Panc1 (cell line): ENCODE data around the gene UGT1A9. TPM values are rescaled to one million over a fixed set of nuclear protein-coding genes. Genes with fewer than 3 reads are reported as not detected.

Experiments
- ATAC-seq: fragments of 200-7000 bp; cut with Tn5 transposase; 2 replicates; pipeline ENCODE4 v1.9.1; 2020; ENCODE audit warnings: mild to moderate bottlenecking, moderate library complexity
- BruUV-seq: library from RNA; stranded (reverse); fragments of 400-500 nt; replicated peaks from 2 replicates; lab custom pipeline; 2021; lab: Mats Ljungman, UMichigan
- CTCF ChIA-PET: fragments of 300-600 bp; sonication (Branson Sonifier 250); formaldehyde crosslinking; loops from one replicate; lab custom pipeline; 2022; ENCODE audit warnings: antibody characterized with exemption; lab: Charles Lee
- POLR2A ChIA-PET: fragments of 300-600 bp; sonication (Branson Sonifier 250); formaldehyde crosslinking; loops from one replicate; lab custom pipeline; 2022; ENCODE audit warnings: antibody characterized with exemption; lab: Charles Lee
- DNase-seq: peaks from one replicate; pipeline ENCODE4 v3.0.0-alpha.2; 2010; ENCODE audit warnings: low read depth, low spot score
- H3K27ac ChIP-seq: 2 replicates; pipeline ENCODE4 v1.5.1; 2011; ENCODE audit warnings: mild to moderate bottlenecking, low read length, inconsistent platforms
- H3K27me3 ChIP-seq: fragments of 200-500 bp; sonication (Bioruptor generic); 2 replicates; pipeline ENCODE4 v1.6.0; 2014; ENCODE audit warnings: low read length, inconsistent platforms; ENCODE audit not compliant: control insufficient read depth, insufficient read depth
- H3K36me3 ChIP-seq: fragments of 200-500 bp; sonication (Bioruptor generic); 2 replicates; pipeline ENCODE4 v1.5.1; 2014; ENCODE audit warnings: inconsistent platforms, mild to moderate bottlenecking, low read length, moderate library complexity; ENCODE audit not compliant: control insufficient read depth, insufficient read depth
- H3K4me1 ChIP-seq: 2 replicates; pipeline ENCODE4 v1.5.1; 2011; ENCODE audit warnings: inconsistent platforms, mild to moderate bottlenecking, low read length, moderate library complexity; ENCODE audit not compliant: control insufficient read depth, insufficient read depth
- H3K4me3 ChIP-seq, 2 experiments: 2 replicates each; pipeline ENCODE4 v1.5.1; 2011 to 2012; ENCODE audit warnings: low read depth in 2 of 2, low read length in 2 of 2, mild to moderate bottlenecking in 2 of 2, inconsistent platforms in 1 of 2, moderate library complexity in 1 of 2
- H3K9me3 ChIP-seq: fragments of 200-500 bp; sonication (Bioruptor generic); 2 replicates; pipeline ENCODE4 v1.5.1; 2014; ENCODE audit warnings: low read depth, mild to moderate bottlenecking, inconsistent platforms, low read length, moderate library complexity; ENCODE audit not compliant: control insufficient read depth, insufficient read depth
- CTCF ChIP-seq: fragments of 450-650 bp; IDR thresholded peaks from 2 replicates; pipeline ENCODE4 v1.5.1; 2017; ENCODE audit warnings: mild to moderate bottlenecking
- POLR2AphosphoS5 ChIP-seq: IDR thresholded peaks from 2 replicates; pipeline ENCODE4 v1.6.1; 2012; ENCODE audit warnings: mild to moderate bottlenecking, low read depth, low read length, moderate library complexity
- SIN3A ChIP-seq: IDR thresholded peaks from 2 replicates; pipeline ENCODE4 v1.6.1; 2012; ENCODE audit warnings: low read depth, mild to moderate bottlenecking, low read length, moderate library complexity, borderline replicate concordance; ENCODE audit not compliant: insufficient read depth
- TCF7L2 ChIP-seq: IDR thresholded peaks from 2 replicates; pipeline ENCODE4 v1.6.1; 2011; ENCODE audit warnings: mild to moderate bottlenecking, low read depth, low read length, inconsistent platforms
- in situ Hi-C: cut with HindIII; loops from 2 replicates; pipeline ENCODE4 v1.10.0; 2016; ENCODE audit warnings: low sequenced_read_pairs, low pct_unique_long_range_greater_than_20kb
- intact Hi-C: fragments of 100-400 bp; cut with micrococcal nuclease; formaldehyde crosslinking; loops from one replicate; pipeline ENCODE4 v1.10.0; 2022; ENCODE audit not compliant: unreplicated experiment
- total RNA-seq: library from RNA; stranded (reverse); gene quantifications from one replicate; pipeline ENCODE4 v1.2.1, GENCODE V29; 2021; ENCODE audit not compliant: unreplicated experiment
- TF ChIP-seq, protein P1 (sequence below), 2 experiments: IDR thresholded peaks; 2 replicates each; pipeline ENCODE4 v1.6.1; 2011 to 2012; ENCODE audit warnings: low read depth in 2 of 2, control low read depth in 1 of 2, low read length in 1 of 2, mild to moderate bottlenecking in 1 of 2, moderate library complexity in 1 of 2; ENCODE audit not compliant: insufficient read depth in 1 of 2

UGT1A9 gene
- total RNA-seq, 1 experiment from 2014 or later, result not detected

DNA sequence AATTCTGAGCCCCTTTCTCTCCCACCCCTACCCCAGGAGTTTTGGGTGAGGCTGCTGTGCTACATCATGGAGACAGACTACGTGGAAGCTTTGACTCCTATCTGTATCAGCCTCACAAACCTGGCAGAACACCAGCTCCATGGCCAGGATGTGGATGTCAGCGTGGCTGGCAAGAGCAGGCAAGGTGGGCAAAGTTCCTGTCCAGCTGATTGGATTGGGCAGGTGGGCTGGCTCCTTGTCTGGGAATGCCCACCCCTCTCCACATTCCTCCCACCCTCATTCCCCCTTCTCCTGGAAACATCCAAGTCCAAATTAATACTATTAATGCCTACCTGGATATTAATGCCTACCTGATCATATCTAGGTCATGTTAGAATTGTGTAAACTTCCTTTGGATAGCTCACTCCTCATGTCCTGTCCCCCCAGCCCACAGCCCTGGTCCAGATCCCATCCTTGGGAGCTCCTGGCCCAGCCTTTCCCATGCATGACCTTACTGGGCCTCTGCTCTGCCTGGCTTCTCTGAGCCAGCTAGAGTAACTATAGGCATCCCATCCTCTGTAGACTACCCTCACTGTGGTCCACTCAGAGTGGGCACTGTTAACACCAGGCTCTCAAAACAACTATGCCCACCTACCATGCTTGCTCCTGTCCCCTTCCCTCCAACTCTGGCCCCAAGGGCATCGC lies 130.6 kb downstream of the UGT1A9 start:
- Histone ChIP-seq H3K27ac (no peak overlapping the region), H3K9me3 (no peaks in the 10 kb centered on the region), H3K27me3 (no peaks in the 10 kb centered on the region; the same call in 1 of the 2 replicates), H3K4me1 (no peaks in the 10 kb centered on the region), H3K4me3 (no peak overlapping the region), H3K36me3 (no peaks in the 10 kb centered on the region)
- no peak for TF ChIP-seq POLR2AphosphoS5
- TF ChIP-seq, protein P1, sequence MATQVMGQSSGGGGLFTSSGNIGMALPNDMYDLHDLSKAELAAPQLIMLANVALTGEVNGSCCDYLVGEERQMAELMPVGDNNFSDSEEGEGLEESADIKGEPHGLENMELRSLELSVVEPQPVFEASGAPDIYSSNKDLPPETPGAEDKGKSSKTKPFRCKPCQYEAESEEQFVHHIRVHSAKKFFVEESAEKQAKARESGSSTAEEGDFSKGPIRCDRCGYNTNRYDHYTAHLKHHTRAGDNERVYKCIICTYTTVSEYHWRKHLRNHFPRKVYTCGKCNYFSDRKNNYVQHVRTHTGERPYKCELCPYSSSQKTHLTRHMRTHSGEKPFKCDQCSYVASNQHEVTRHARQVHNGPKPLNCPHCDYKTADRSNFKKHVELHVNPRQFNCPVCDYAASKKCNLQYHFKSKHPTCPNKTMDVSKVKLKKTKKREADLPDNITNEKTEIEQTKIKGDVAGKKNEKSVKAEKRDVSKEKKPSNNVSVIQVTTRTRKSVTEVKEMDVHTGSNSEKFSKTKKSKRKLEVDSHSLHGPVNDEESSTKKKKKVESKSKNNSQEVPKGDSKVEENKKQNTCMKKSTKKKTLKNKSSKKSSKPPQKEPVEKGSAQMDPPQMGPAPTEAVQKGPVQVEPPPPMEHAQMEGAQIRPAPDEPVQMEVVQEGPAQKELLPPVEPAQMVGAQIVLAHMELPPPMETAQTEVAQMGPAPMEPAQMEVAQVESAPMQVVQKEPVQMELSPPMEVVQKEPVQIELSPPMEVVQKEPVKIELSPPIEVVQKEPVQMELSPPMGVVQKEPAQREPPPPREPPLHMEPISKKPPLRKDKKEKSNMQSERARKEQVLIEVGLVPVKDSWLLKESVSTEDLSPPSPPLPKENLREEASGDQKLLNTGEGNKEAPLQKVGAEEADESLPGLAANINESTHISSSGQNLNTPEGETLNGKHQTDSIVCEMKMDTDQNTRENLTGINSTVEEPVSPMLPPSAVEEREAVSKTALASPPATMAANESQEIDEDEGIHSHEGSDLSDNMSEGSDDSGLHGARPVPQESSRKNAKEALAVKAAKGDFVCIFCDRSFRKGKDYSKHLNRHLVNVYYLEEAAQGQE (IDR thresholded peaks at IDR 0.05; ENCODE audit: insufficient read depth in 1 of 2, low read depth in 2 of 2, low read length in 1 of 2), result no peak
- TF ChIP-seq SIN3A, result no peak
- TF ChIP-seq CTCF, result no peak
- POLR2A ChIA-PET, result no interaction called here
- no TSS peak for BruUV-seq
- no peak for DNase-seq
- CTCF ChIA-PET, result no interaction called here
- in situ Hi-C loops (no loop called here), intact Hi-C loops (no loop called here)
- ATAC-seq, result no peak

GRCh38 chr2:233803292-233803911 lies 131.7 kb downstream of the UGT1A9 start:
- ATAC-seq (no peak), DNase-seq (no peak)
- Histone ChIP-seq H3K36me3 (no peaks in the 10 kb centered on the region), H3K4me3 (no peak overlapping the region), H3K9me3 (no peaks in the 10 kb centered on the region), H3K27me3 (no peaks in the 10 kb centered on the region; the same call in 1 of the 2 replicates), H3K4me1 (no peaks in the 10 kb centered on the region), H3K27ac (no peak overlapping the region)
- BruUV-seq, result no TSS peak
- CTCF ChIA-PET, result no interaction called here
- in situ Hi-C loops (no loop called here), intact Hi-C loops (no loop called here)
- POLR2A ChIA-PET, result no interaction called here
- no peak for TF ChIP-seq SIN3A
- TF ChIP-seq, protein P1 (IDR thresholded peaks at IDR 0.05; ENCODE audit: insufficient read depth in 1 of 2, low read depth in 2 of 2, low read length in 1 of 2), result no peak
- no peak for TF ChIP-seq POLR2AphosphoS5
- no peak for TF ChIP-seq TCF7L2
- TF ChIP-seq CTCF, result no peak
